HCT116 (cell line): ENCODE results near the gene SPATA17. TPM values are rescaled to one million over a fixed set of nuclear protein-coding genes. Genes with fewer than 3 reads are reported as not detected.

Experiments
- ATAC-seq: fragments of 200-7000 bp; cut with Tn5 transposase; 2 replicates; pipeline ENCODE4 v1.9.1; 2020; ENCODE audit warnings: mild to moderate bottlenecking, moderate library complexity
- BruUV-seq: library from RNA; stranded (reverse); fragments of 400-500 nt; replicated peaks from 2 replicates; lab custom pipeline; 2021; lab: Mats Ljungman, UMichigan
- CTCF ChIA-PET: fragments of 300-600 bp; sonication (Branson Sonifier 250); formaldehyde crosslinking; loops from one replicate; lab custom pipeline; 2021; ENCODE audit warnings: antibody characterized with exemption; lab: Charles Lee
- POLR2A ChIA-PET: fragments of 300-600, 350-600 bp; sonication (Branson Sonifier 250); formaldehyde crosslinking; loops from one replicate; lab custom pipeline; 2021; ENCODE audit warnings: antibody characterized with exemption; lab: Charles Lee
- RAD21 ChIA-PET, 2 experiments: fragments of 300-600 bp; sonication (Branson Sonifier 250); formaldehyde crosslinking; loops; one replicate each; lab custom pipeline; 2023; ENCODE audit warnings: low total read pairs in 2 of 2; ENCODE audit not compliant: uncharacterized antibody in 2 of 2, unreplicated experiment in 2 of 2, low non-redundant PET in 1 of 2; lab: Charles Lee
- DNase-seq: peaks from one replicate; pipeline ENCODE4 v3.0.0-alpha.2; 2010; ENCODE audit warnings: low read depth, low spot score
- H2AFZ ChIP-seq: fragments of 200-600 bp; shearing (Covaris generic), sonication (generic); 2 replicates; pipeline ENCODE4 v1.6.1; 2017; ENCODE audit warnings: low read depth, mixed run types, mixed read lengths, antibody characterized with exemption, low read length; ENCODE audit not compliant: poor library complexity, severe bottlenecking
- H3K27ac ChIP-seq: 2 replicates; pipeline ENCODE4 v1.5.1; 2012; ENCODE audit warnings: low read depth, low read length
- H3K27me3 ChIP-seq: fragments of 200-600 bp; sonication (generic); 2 replicates; pipeline ENCODE4 v1.6.1; 2016; ENCODE audit warnings: mixed run types, low read length, mixed read lengths; ENCODE audit not compliant: insufficient read depth
- H3K36me3 ChIP-seq, 2 experiments: fragments of 200-500 bp in 1 of 2; fragments of 200-600 bp in 1 of 2; sonication (Bioruptor generic) in 1 of 2; sonication (generic) in 1 of 2; 2 replicates each; pipeline versions ENCODE4 v1.5.1 to v1.6.1; 2014 to 2016; ENCODE audit warnings: low read length in 2 of 2, inconsistent platforms in 1 of 2, mixed read lengths in 1 of 2, mixed run types in 1 of 2; ENCODE audit not compliant: insufficient read depth in 2 of 2, control insufficient read depth in 1 of 2
- H3K4me1 ChIP-seq, 2 experiments: fragments of 200-600 bp in 1 of 2; sonication (generic) in 1 of 2; 2 replicates each; pipeline versions ENCODE4 v1.5.1 to v1.6.1; 2012 to 2017; ENCODE audit warnings: low read length in 2 of 2, inconsistent platforms in 1 of 2, mild to moderate bottlenecking in 1 of 2, mixed read lengths in 1 of 2, mixed run types in 1 of 2, moderate library complexity in 1 of 2; ENCODE audit not compliant: insufficient read depth in 2 of 2, control insufficient read depth in 1 of 2
- H3K4me2 ChIP-seq: fragments of 200-600 bp; sonication (generic); 2 replicates; pipeline ENCODE4 v1.6.1; 2017; ENCODE audit warnings: mixed run types, low read length, mixed read lengths
- H3K4me3 ChIP-seq, 2 experiments: fragments of 200-600 bp in 1 of 2; sonication (generic) in 1 of 2; replicated peaks in 1 of 2; 2 replicates each; pipeline ENCODE4 v1.5.1; 2011 to 2016; ENCODE audit warnings: low read length in 2 of 2, control low read depth in 1 of 2, low read depth in 1 of 2, mild to moderate bottlenecking in 1 of 2, mixed read lengths in 1 of 2, mixed run types in 1 of 2
- H3K79me2 ChIP-seq: fragments of 200-600 bp; sonication (generic); 2 replicates; pipeline ENCODE4 v1.6.1; 2017; ENCODE audit warnings: mild to moderate bottlenecking, mixed run types, low read length, moderate library complexity, mixed read lengths; ENCODE audit not compliant: insufficient read depth
- H3K9ac ChIP-seq: fragments of 200-600 bp; sonication (generic); 2 replicates; pipeline ENCODE4 v1.6.1; 2016; ENCODE audit warnings: low read length, mixed read lengths
- H3K9me2 ChIP-seq: fragments of 200-600 bp; sonication (generic), shearing (Covaris generic); 2 replicates; pipeline ENCODE4 v1.6.1; 2017; ENCODE audit warnings: mixed run types, mild to moderate bottlenecking, moderate library complexity; ENCODE audit not compliant: insufficient read depth
- H3K9me3 ChIP-seq, 2 experiments: fragments of 200-500 bp in 1 of 2; fragments of 200-600 bp in 1 of 2; sonication (Bioruptor generic) in 1 of 2; sonication (generic) in 1 of 2; 2 replicates each; pipeline ENCODE4 v1.6.1; 2014 to 2017; ENCODE audit warnings: low read length in 2 of 2, mixed read lengths in 2 of 2, inconsistent platforms in 1 of 2, low read depth in 1 of 2, mild to moderate bottlenecking in 1 of 2, mixed run types in 1 of 2, moderate library complexity in 1 of 2; ENCODE audit not compliant: control insufficient read depth in 1 of 2, insufficient read depth in 1 of 2
- H4K20me1 ChIP-seq: fragments of 200-600 bp; sonication (generic), shearing (Covaris generic); 2 replicates; pipeline ENCODE4 v1.6.1; 2017; ENCODE audit warnings: mixed run types, mild to moderate bottlenecking, moderate library complexity; ENCODE audit not compliant: insufficient read depth
- CBX3 ChIP-seq: IDR thresholded peaks from 2 replicates; pipeline ENCODE4 v1.6.1; 2012; ENCODE audit warnings: low read depth
- CEBPB ChIP-seq: IDR thresholded peaks from 2 replicates; pipeline ENCODE4 v1.6.1; 2012; ENCODE audit warnings: low read depth
- EGR1 ChIP-seq: IDR thresholded peaks from 2 replicates; pipeline ENCODE4 v1.6.1; 2012; ENCODE audit warnings: low read depth
- ELF1 ChIP-seq: IDR thresholded peaks from 2 replicates; pipeline ENCODE4 v1.6.1; 2012; ENCODE audit warnings: low read depth, borderline replicate concordance
- EZH2phosphoT487 ChIP-seq: fragments of 200-600 bp; IDR thresholded peaks from 2 replicates; pipeline ENCODE4 v1.6.1; 2018; ENCODE audit warnings: antibody characterized with exemption, borderline replicate concordance
- FOSL1 ChIP-seq: IDR thresholded peaks from 2 replicates; pipeline ENCODE4 v1.6.1; 2012; ENCODE audit warnings: low read depth
- JUND ChIP-seq: IDR thresholded peaks from 2 replicates; pipeline ENCODE4 v1.6.1; 2012
- MAX ChIP-seq: IDR thresholded peaks from 2 replicates; pipeline ENCODE4 v1.6.1; 2012
- POLR2A ChIP-seq: IDR thresholded peaks from 2 replicates; pipeline ENCODE4 v1.7.0; 2011; ENCODE audit warnings: borderline replicate concordance; ENCODE audit not compliant: insufficient read depth, insufficient read length; ENCODE audit errors: extremely low read depth
- SIN3A ChIP-seq: IDR thresholded peaks from 2 replicates; pipeline ENCODE4 v1.6.1; 2012; ENCODE audit warnings: low read depth
- SP1 ChIP-seq: IDR thresholded peaks from 2 replicates; pipeline ENCODE4 v1.6.1; 2012; ENCODE audit warnings: low read depth
- SRF ChIP-seq: IDR thresholded peaks from 2 replicates; pipeline ENCODE4 v1.6.1; 2012; ENCODE audit warnings: low read depth
- TCF7L2 ChIP-seq: IDR thresholded peaks from 2 replicates; pipeline ENCODE4 v1.7.0; 2011; ENCODE audit warnings: borderline replicate concordance, inconsistent platforms; ENCODE audit not compliant: insufficient read depth, insufficient read length; ENCODE audit errors: extremely low read depth
- YY1 ChIP-seq: IDR thresholded peaks from 2 replicates; pipeline ENCODE4 v1.6.1; 2011; ENCODE audit warnings: low read length, low read depth, moderate library complexity, mild to moderate bottlenecking; ENCODE audit not compliant: insufficient replicate concordance; ENCODE audit errors: extremely low read depth
- ZBTB33 ChIP-seq: IDR thresholded peaks from 2 replicates; pipeline ENCODE4 v1.6.1; 2011; ENCODE audit warnings: mild to moderate bottlenecking, low read length, moderate library complexity; ENCODE audit not compliant: insufficient replicate concordance; ENCODE audit errors: extremely low read depth
- ZFX ChIP-seq: fragments of 450-650 bp; IDR thresholded peaks from 2 replicates; pipeline ENCODE4 v1.6.1; 2017
- ZNF274 ChIP-seq: fragments of 200-500 bp; sonication (Bioruptor generic); IDR thresholded peaks from 2 replicates; pipeline ENCODE4 v1.6.1; 2014; ENCODE audit warnings: mild to moderate bottlenecking, low read depth, low read length, inconsistent platforms
- intact Hi-C: fragments of 100-400 bp; cut with micrococcal nuclease; formaldehyde crosslinking; loops from 2 replicates; pipeline ENCODE4 v1.10.0; 2022
- total RNA-seq: library from RNA; stranded (reverse); gene quantifications from one replicate; pipeline ENCODE4 v1.2.1, GENCODE V29; 2021; ENCODE audit not compliant: unreplicated experiment
- TF ChIP-seq, protein P1 (sequence below), 3 experiments: fragments of 200-600 bp in 1 of 3; sonication (generic) in 1 of 3; IDR thresholded peaks in 2 of 3; conservative IDR thresholded peaks in 1 of 3; 2 replicates each; pipeline ENCODE4 v1.5.1; 2012 to 2017; ENCODE audit warnings: low read depth in 2 of 3, low read length in 2 of 3, antibody characterized with exemption in 1 of 3, borderline replicate concordance in 1 of 3, control low read depth in 1 of 3, mild to moderate bottlenecking in 1 of 3, mixed read lengths in 1 of 3, mixed run types in 1 of 3, moderate library complexity in 1 of 3; ENCODE audit not compliant: insufficient read depth in 1 of 3

The SPATA17 gene
- total RNA-seq, 1 experiment from 2014 or later: 2.5 TPM

DNA sequence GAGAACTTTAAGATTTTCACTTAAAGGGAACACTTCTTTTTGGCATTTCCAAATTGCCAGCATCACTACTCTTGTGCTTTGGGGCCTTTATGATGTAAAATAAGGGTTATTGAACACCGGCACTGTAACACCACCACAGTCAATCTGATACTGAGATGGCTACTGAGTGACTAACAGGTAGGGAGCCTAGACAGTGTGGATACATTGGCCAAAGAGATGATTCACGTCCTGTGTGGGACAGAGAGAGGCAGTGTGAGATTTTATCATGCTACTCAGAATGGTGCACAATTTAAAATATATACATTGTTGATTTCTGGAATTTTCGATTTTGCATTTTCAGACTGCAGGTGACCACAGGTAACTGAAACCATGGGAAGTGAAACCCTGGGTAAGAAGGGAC lies 261.6 kb downstream of the SPATA17 start (continued):
- no peak for TF ChIP-seq CEBPB
- no peak for TF ChIP-seq POLR2A
- TF ChIP-seq ZFX: no peak
- TF ChIP-seq CBX3: no peak
- no peak for TF ChIP-seq SP1
- no peak for TF ChIP-seq EZH2phosphoT487
- TF ChIP-seq JUND: no peak
- no peak for TF ChIP-seq EGR1
- TF ChIP-seq, all 23 proteins: peak for 0

DNA sequence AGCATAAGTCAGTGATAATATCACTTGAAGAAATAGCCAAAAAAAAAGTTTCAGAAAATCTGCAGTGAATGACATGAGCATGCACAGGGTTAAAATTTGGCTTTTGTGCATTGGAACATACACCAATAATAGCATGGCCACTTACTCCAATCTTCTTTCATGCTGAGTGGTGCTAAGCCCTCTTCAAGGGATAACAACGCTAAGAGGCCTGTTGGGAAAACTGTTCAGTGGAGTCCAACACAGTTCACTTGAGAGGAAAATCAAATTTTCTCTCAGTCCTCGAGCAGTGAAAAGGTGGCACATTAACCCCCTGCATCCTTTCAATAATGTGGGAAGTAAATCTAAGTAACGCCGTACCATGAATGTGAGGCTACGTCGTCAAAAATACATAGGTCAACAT lies 264.7 kb downstream of the SPATA17 start:
- DNase-seq (no peak), ATAC-seq (no peak)
- Histone ChIP-seq H3K36me3 (no peaks in the 10 kb centered on the region), H3K9me2 (no peaks in the 10 kb centered on the region), H2AFZ (no peak overlapping the region), H3K79me2 (no peaks in the 10 kb centered on the region), H3K9ac (no peak overlapping the region), H3K4me1 (no peaks in the 10 kb centered on the region), H3K9me3 (no peaks in the 10 kb centered on the region), H3K27ac (no peak overlapping the region), H3K27me3 (0 out of 2 replicates have a peak, but pooled peaks cover 4% of the 10 kb centered on the region), H4K20me1 (no peaks in the 10 kb centered on the region), H3K4me2 (no peak overlapping the region), H3K4me3 (no peak overlapping the region)
- intact Hi-C loops: no loop called here
- ChIA-PET CTCF (no interaction called here), POLR2A (no interaction called here), RAD21 (no interaction called here)
- no TSS peak for BruUV-seq
- TF ChIP-seq ZBTB33 (no peak), SP1 (no peak), ELF1 (no peak), ZFX (no peak), TCF7L2 (no peak), EZH2phosphoT487 (no peak), POLR2A (no peak), ZNF274 (no peak), CEBPB (no peak), YY1 (no peak), EGR1 (no peak), SIN3A (no peak), MAX (no peak), JUND (no peak), FOSL1 (no peak), SRF (no peak)
- TF ChIP-seq, protein P1, sequence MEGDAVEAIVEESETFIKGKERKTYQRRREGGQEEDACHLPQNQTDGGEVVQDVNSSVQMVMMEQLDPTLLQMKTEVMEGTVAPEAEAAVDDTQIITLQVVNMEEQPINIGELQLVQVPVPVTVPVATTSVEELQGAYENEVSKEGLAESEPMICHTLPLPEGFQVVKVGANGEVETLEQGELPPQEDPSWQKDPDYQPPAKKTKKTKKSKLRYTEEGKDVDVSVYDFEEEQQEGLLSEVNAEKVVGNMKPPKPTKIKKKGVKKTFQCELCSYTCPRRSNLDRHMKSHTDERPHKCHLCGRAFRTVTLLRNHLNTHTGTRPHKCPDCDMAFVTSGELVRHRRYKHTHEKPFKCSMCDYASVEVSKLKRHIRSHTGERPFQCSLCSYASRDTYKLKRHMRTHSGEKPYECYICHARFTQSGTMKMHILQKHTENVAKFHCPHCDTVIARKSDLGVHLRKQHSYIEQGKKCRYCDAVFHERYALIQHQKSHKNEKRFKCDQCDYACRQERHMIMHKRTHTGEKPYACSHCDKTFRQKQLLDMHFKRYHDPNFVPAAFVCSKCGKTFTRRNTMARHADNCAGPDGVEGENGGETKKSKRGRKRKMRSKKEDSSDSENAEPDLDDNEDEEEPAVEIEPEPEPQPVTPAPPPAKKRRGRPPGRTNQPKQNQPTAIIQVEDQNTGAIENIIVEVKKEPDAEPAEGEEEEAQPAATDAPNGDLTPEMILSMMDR (IDR thresholded peaks at IDR 0.05 in 2 of 3, conservative IDR thresholded peaks at IDR 0.05 in 1 of 3; ENCODE audit: borderline replicate concordance in 1 of 3, insufficient read depth in 1 of 3, low read depth in 2 of 3, low read length in 2 of 3): no peak
